VCaP (cell line): Measurements from ENCODE around the gene SELPLG.

Experiments
- H3K27ac ChIP-seq: fragments of 450-650 bp; 2 replicates; pipeline ENCODE4 v1.5.1; 2017
- CTCF ChIP-seq: fragments of 450-650 bp; conservative IDR thresholded peaks from 2 replicates; pipeline ENCODE4 v1.5.1; 2017; ENCODE audit warnings: mild to moderate bottlenecking, moderate library complexity

SELPLG gene

GRCh38 chr12:108606492-108606891, 27.2 kb downstream of the SELPLG start:
- H3K27ac ChIP-seq: no peak overlapping the region
- no peak for TF ChIP-seq CTCF

GRCh38 chr12:108605690-108606406, 27.8 kb downstream of the SELPLG start:
- no peak for TF ChIP-seq CTCF
- H3K27ac ChIP-seq: no peak overlapping the region

- no peak for TF ChIP-seq CTCF
These were observed 28.5 kb downstream of the SELPLG start for GRCh38 chr12:108605000-108605689.

GRCh38 chr12:108604208-108604941, 29.3 kb downstream of the SELPLG start:
- no peak for TF ChIP-seq CTCF

More at GRCh38 chr12:108605000-108605689, 28.5 kb downstream of the SELPLG start:
- H3K27ac ChIP-seq: no peak overlapping the region

GRCh38 chr12:108603743-108604142, 30.0 kb downstream of the SELPLG start:
- no peak overlapping the region for H3K27ac ChIP-seq
- TF ChIP-seq CTCF: no peak

More at GRCh38 chr12:108604208-108604941, 29.3 kb downstream of the SELPLG start:
- no peak overlapping the region for H3K27ac ChIP-seq

GRCh38 chr12:108602976-108603704, 30.6 kb downstream of the SELPLG start:
- no peak overlapping the region for H3K27ac ChIP-seq
- no peak for TF ChIP-seq CTCF
